Vagina (tissue), 2 donors: ENCODE results near the gene GATA5. TPM values are rescaled to one million over a fixed set of nuclear protein-coding genes. Genes with fewer than 3 reads are reported as not detected.

ENCODE experiments used
- DNase-seq, 2 donors: peaks; one replicate each; pipeline ENCODE4 v3.0.0-alpha.2; 2017; ENCODE audit errors: extremely low spot score in 2 of 2
- H3K27ac ChIP-seq: fragments of 200-600 bp; sonication (generic); one replicate; pipeline ENCODE4 v1.5.1; 2019
- H3K27me3 ChIP-seq: fragments of 200-600 bp; sonication (generic); one replicate; pipeline ENCODE4 v1.5.1; 2019
- H3K36me3 ChIP-seq, 2 donors: fragments of 200-600 bp; sonication (generic); one replicate each; pipeline ENCODE4 v1.5.1; 2017 to 2019
- H3K4me1 ChIP-seq: fragments of 200-600 bp; sonication (generic); one replicate; pipeline ENCODE4 v1.5.1; 2019
- H3K4me3 ChIP-seq, 2 donors: fragments of 200-600 bp; sonication (generic); 1 replicate in 1 of 2; 2 replicates in 1 of 2; pipeline ENCODE4 v1.5.1; 2016 to 2019
- H3K9me3 ChIP-seq: fragments of 200-600 bp; sonication (generic); one replicate; pipeline ENCODE4 v1.5.1; 2019
- POLR2A ChIP-seq, 2 donors: fragments of 450-650 bp; IDR thresholded peaks; one replicate each; pipeline ENCODE4 v1.6.1; 2017; ENCODE audit warnings: antibody characterized with exemption in 2 of 2, mild to moderate bottlenecking in 2 of 2, moderate library complexity in 2 of 2
- POLR2AphosphoS5 ChIP-seq, 2 donors: sonication (generic); formaldehyde crosslinking; IDR thresholded peaks; one replicate each; pipeline ENCODE4 v1.9.0; 2017; ENCODE audit warnings: antibody characterized with exemption in 2 of 2, mild to moderate bottlenecking in 2 of 2, low read depth in 1 of 2; ENCODE audit not compliant: insufficient read depth in 1 of 2
- intact Hi-C: fragments of 100-400 bp; cut with DNase I; formaldehyde crosslinking; loops from one replicate; pipeline ENCODE4 v1.15.1; 2023
- total RNA-seq: library from RNA; depleted of rRNA; stranded (reverse); fragments of >200 nt; gene quantifications from one replicate; pipeline ENCODE4 v1.2.3, GENCODE V29; 2016
- TF ChIP-seq, protein P1 (sequence below), 3 experiments: fragments of 450-650 bp in 2 of 3; fragments of 200-600 bp in 1 of 3; sonication (generic) in 1 of 3; IDR thresholded peaks; one replicate each; pipeline ENCODE4 v1.5.1; 2017 to 2019; ENCODE audit warnings: antibody characterized with exemption in 3 of 3, mild to moderate bottlenecking in 2 of 3, moderate library complexity in 2 of 3

Gene GATA5
- total RNA-seq, 1 donor from 2014 or later, result 7.9 TPM

DNA sequence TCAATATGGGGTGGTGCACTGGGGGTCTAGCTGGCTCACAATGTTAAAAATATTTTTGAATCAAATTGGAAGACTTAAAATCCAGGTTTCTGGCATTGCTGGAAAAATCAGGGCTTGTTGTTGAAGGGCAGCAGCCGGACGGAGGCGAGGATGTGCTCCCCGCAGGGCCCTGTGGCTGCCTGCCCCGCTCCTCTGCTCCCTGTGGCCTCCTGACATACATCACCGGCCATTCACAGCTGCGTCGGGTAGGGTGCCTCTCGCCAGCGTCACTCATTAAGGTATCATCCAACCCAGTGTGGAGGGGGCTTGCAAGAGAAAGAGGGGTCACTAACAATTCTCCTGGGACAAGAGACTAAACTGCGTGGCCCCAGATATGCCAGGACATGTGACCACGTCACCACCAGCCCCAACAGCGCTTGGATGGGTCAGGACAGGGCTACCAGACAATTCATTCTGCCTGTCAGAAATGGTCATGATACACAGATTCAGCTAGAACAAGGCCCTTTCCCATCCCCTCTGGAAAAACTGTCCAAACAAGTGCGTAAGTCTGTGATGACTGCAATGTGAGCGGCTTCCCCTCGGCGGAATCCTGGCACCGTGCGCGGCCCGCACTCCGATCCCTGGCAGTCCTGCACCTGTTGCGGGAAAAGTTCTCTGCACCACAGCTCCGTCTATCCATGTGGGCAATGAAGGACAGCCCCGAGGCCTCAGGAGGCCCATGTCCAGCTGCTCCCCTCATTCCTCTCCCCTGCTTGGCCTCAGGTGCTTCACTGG lies 12.0 kb downstream of the GATA5 start:
- no peak for DNase-seq
- no peak overlapping the region for H3K27ac ChIP-seq
- H3K9me3 ChIP-seq, result no peaks in the 10 kb centered on the region
- TF ChIP-seq POLR2AphosphoS5 (IDR thresholded peaks at IDR 0.05; ENCODE audit: insufficient read depth in 1 of 2, low read depth in 1 of 2) (no peak), POLR2A (IDR thresholded peaks at IDR 0.05) (no peak)
- TF ChIP-seq, protein P1, sequence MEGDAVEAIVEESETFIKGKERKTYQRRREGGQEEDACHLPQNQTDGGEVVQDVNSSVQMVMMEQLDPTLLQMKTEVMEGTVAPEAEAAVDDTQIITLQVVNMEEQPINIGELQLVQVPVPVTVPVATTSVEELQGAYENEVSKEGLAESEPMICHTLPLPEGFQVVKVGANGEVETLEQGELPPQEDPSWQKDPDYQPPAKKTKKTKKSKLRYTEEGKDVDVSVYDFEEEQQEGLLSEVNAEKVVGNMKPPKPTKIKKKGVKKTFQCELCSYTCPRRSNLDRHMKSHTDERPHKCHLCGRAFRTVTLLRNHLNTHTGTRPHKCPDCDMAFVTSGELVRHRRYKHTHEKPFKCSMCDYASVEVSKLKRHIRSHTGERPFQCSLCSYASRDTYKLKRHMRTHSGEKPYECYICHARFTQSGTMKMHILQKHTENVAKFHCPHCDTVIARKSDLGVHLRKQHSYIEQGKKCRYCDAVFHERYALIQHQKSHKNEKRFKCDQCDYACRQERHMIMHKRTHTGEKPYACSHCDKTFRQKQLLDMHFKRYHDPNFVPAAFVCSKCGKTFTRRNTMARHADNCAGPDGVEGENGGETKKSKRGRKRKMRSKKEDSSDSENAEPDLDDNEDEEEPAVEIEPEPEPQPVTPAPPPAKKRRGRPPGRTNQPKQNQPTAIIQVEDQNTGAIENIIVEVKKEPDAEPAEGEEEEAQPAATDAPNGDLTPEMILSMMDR (IDR thresholded peaks at IDR 0.05), result no peak
- no peaks in the 10 kb centered on the region for H3K4me1 ChIP-seq
- no peaks in the 10 kb centered on the region for H3K27me3 ChIP-seq
- no peaks in the 10 kb centered on the region for H3K36me3 ChIP-seq
- H3K4me3 ChIP-seq, result no peak overlapping the region
- intact Hi-C loops, result no loop called here

DNA sequence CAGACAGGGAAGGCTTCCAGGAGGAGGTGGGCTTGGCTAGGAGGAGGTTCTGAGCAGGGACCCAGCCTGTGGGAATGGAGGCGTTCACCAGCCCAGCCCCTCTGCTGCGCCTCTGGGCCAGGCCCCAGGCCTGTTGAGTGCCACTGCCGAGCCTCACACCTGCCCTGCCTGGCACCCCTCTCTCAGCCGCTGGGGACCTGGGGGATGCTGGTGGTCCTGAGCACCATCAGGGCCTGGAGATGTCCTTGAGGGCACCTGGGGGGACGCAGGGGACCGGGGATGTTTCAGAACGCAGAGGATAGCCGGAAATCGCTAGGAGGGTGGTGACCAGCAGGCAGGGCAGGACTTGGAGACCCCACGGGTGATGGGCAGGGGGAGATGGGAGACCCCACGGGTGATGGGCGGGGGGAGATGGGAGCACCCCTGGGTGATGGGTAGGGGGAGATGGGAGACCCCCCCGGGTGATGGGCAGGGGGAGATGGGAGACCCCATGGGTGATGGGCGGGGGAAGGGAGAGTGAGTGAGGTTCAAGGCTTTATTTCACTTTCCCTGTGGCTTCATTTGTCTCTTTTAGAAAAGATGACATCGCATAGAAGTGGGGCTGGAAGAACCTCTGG lies 12.7 kb downstream of the GATA5 start:
- no peaks in the 10 kb centered on the region for H3K4me1 ChIP-seq
- no peak overlapping the region for H3K27ac ChIP-seq
- H3K27me3 ChIP-seq, result no peaks in the 10 kb centered on the region
- H3K9me3 ChIP-seq, result no peaks in the 10 kb centered on the region
- DNase-seq, result no peak
- intact Hi-C loops, result no loop called here
- TF ChIP-seq POLR2A (IDR thresholded peaks at IDR 0.05), result no peak
- TF ChIP-seq, protein P1 (IDR thresholded peaks at IDR 0.05), result no peak
- no peak for TF ChIP-seq POLR2AphosphoS5 (IDR thresholded peaks at IDR 0.05; ENCODE audit: insufficient read depth in 1 of 2, low read depth in 1 of 2)
- H3K36me3 ChIP-seq, result no peaks in the 10 kb centered on the region
- H3K4me3 ChIP-seq, result no peak overlapping the region

DNA sequence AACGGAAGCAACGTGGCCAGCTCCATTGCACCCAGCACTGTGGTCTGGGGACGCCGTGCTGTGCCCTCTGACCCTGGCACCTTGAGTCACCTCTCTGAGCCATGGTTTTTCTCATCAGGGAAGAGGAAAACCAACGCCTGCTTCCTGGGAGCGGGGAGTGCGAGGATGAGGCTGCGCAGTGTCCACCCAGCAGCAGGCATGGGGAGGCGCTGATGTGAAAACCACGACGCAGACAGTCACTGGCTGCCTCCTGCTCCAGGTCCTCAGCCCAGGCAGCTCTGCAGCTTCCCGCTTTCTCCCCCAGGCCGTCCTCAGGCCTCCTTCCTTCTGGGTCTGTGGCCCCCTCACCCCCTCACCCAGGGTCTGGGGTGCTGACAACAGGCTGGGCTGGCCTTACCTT lies 14.0 kb downstream of the GATA5 start:
- H3K4me1 ChIP-seq, result no peaks in the 10 kb centered on the region
- intact Hi-C loops, result no loop called here
- H3K36me3 ChIP-seq, result no peaks in the 10 kb centered on the region
- DNase-seq, result no peak
- no peaks in the 10 kb centered on the region for H3K27me3 ChIP-seq
- no peaks in the 10 kb centered on the region for H3K9me3 ChIP-seq
- no peak overlapping the region for H3K4me3 ChIP-seq
- H3K27ac ChIP-seq, result no peak overlapping the region
- TF ChIP-seq, protein P1 (IDR thresholded peaks at IDR 0.05), result no peak
- TF ChIP-seq POLR2A (IDR thresholded peaks at IDR 0.05) (no peak), POLR2AphosphoS5 (IDR thresholded peaks at IDR 0.05; ENCODE audit: insufficient read depth in 1 of 2, low read depth in 1 of 2) (no peak)

DNA sequence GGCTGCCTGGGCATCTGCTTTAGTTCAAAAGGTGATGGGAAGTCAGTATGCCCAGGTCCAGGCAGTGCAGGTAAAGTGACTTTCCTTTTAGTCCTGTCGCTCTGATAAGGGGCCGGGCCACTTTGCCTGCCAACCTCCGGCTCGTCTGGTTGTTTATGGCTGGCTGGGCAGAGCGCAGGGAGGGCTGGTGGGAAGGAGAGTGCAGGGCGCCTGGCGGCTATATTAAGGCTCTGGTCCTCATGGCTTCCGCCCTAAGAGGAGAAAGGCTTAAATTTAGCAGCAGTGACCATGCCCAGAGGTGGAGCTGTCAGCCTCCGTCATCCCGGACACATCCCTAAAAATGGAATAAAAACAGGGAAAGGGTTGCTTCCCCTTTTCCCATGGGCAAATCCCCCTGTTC lies 14.6 kb downstream of the GATA5 start:
- Histone ChIP-seq H3K27ac (no peak overlapping the region), H3K36me3 (no peaks in the 10 kb centered on the region), H3K9me3 (no peaks in the 10 kb centered on the region), H3K4me3 (no peak overlapping the region), H3K4me1 (no peaks in the 10 kb centered on the region), H3K27me3 (no peaks in the 10 kb centered on the region)
- intact Hi-C loops, result no loop called here
- TF ChIP-seq, protein P1 (IDR thresholded peaks at IDR 0.05), result no peak
- TF ChIP-seq POLR2A (IDR thresholded peaks at IDR 0.05) (no peak), POLR2AphosphoS5 (IDR thresholded peaks at IDR 0.05; ENCODE audit: insufficient read depth in 1 of 2, low read depth in 1 of 2) (no peak)
- no peak for DNase-seq

DNA sequence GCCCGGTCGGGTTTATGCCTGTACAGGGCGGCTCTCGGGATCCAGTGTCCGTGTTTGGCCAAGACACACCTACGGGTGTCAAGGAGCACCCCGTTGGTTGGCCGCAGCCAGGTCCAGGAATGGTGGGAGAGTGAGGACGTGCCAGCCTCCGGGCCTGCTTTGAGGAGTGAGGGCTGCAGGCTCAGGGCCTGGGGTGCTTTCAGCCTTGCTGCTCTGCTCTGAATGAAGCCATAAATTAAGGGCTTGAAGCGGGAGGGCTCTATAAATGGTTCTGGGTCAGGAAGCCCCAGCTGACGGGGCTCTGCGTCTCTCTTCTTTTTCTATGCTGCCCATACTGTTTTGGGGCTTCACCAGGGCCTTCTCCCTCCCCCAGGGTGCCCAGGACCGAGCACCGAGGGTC lies 15.1 kb downstream of the GATA5 start:
- no peak for DNase-seq
- Histone ChIP-seq H3K9me3 (no peaks in the 10 kb centered on the region), H3K4me3 (no peak overlapping the region), H3K36me3 (no peaks in the 10 kb centered on the region), H3K27ac (no peak overlapping the region), H3K4me1 (no peaks in the 10 kb centered on the region), H3K27me3 (no peaks in the 10 kb centered on the region)
- intact Hi-C loops, result no loop called here
- TF ChIP-seq POLR2A (IDR thresholded peaks at IDR 0.05), result no peak
- TF ChIP-seq POLR2AphosphoS5 (IDR thresholded peaks at IDR 0.05; ENCODE audit: insufficient read depth in 1 of 2, low read depth in 1 of 2), result no peak
- TF ChIP-seq, protein P1 (IDR thresholded peaks at IDR 0.05), result no peak
